HG02981 (cell line): ENCODE results near the gene FNDC3A.
"Not testable (repeated sequence)": the region's sequence is repeated elsewhere in the genome, so short reads cannot be mapped to it uniquely, and the experiment has no call there.

Experiments
- ATAC-seq: cut with Tn5 transposase; IDR thresholded peaks from one replicate; pipeline ENCODE4 v1.9.1; 2021; ENCODE audit warnings: mild to moderate bottlenecking, moderate library complexity; ENCODE audit not compliant: unreplicated experiment

FNDC3A gene

GRCh38 chr13:49132479-49133002 is 156.8 kb downstream of the FNDC3A start:
- ATAC-seq = no peak

- no peak for ATAC-seq
These were observed 158.6 kb downstream of the FNDC3A start for GRCh38 chr13:49134305-49134704.

- ATAC-seq = not testable (repeated sequence)
These were observed 161.5 kb downstream of the FNDC3A start for GRCh38 chr13:49137138-49137643.

- no peak for ATAC-seq
These were observed 165.3 kb downstream of the FNDC3A start for GRCh38 chr13:49140910-49141611.

GRCh38 chr13:49146950-49147355 is 171.2 kb downstream of the FNDC3A start:
- ATAC-seq = no peak

- ATAC-seq = no peak
These were observed 172.7 kb downstream of the FNDC3A start for GRCh38 chr13:49148405-49148804.

- ATAC-seq = not testable (repeated sequence)
These were observed 182.4 kb downstream of the FNDC3A start for GRCh38 chr13:49157955-49158584.

GRCh38 chr13:49163162-49163561 is 187.4 kb downstream of the FNDC3A start:
- not testable (repeated sequence) for ATAC-seq

GRCh38 chr13:49164712-49165111 is 189.0 kb downstream of the FNDC3A start:
- ATAC-seq = no peak

- no peak for ATAC-seq
These were observed 190.4 kb downstream of the FNDC3A start for GRCh38 chr13:49165798-49166752.

GRCh38 chr13:49171359-49171758 is 195.6 kb downstream of the FNDC3A start:
- no peak for ATAC-seq

GRCh38 chr13:49183672-49184325 is 208.1 kb downstream of the FNDC3A start:
- no peak for ATAC-seq

GRCh38 chr13:49184621-49185020 is 208.9 kb downstream of the FNDC3A start:
- no peak for ATAC-seq

- ATAC-seq = no peak
These were observed 209.6 kb downstream of the FNDC3A start for GRCh38 chr13:49185264-49185663.

- no peak for ATAC-seq
These were observed 215.2 kb downstream of the FNDC3A start for GRCh38 chr13:49190901-49191300.

GRCh38 chr13:49206641-49207040 is 230.9 kb downstream of the FNDC3A start:
- no peak for ATAC-seq

GRCh38 chr13:49208619-49209018 is 232.9 kb downstream of the FNDC3A start:
- ATAC-seq = no peak

- ATAC-seq = no peak
These were observed 234.4 kb downstream of the FNDC3A start for GRCh38 chr13:49210114-49210513.

GRCh38 chr13:49210669-49211068 is 235.0 kb downstream of the FNDC3A start:
- no peak for ATAC-seq

- ATAC-seq = no peak
These were observed 237.8 kb downstream of the FNDC3A start for GRCh38 chr13:49213539-49213938.
